H9 (cell line): ENCODE measurements around the gene CDK17. TPM values are rescaled to one million over a fixed set of nuclear protein-coding genes. Genes with fewer than 3 reads are reported as not detected.

ENCODE experiments used
- DNase-seq: peaks from one replicate; pipeline ENCODE4 v3.0.0-alpha.2; 2017
- H2AFZ ChIP-seq: one replicate; pipeline ENCODE4 v1.6.1; 2013; ENCODE audit warnings: mild to moderate bottlenecking, low read length, control low read depth, moderate library complexity
- H2AK5ac ChIP-seq: 2 replicates; pipeline ENCODE4 v1.6.1; 2013; ENCODE audit warnings: low read length, control low read depth, mixed read lengths; ENCODE audit not compliant: insufficient read length
- H2BK120ac ChIP-seq: one replicate; pipeline ENCODE4 v1.6.1; 2013; ENCODE audit warnings: low read depth, mild to moderate bottlenecking, low read length, control low read depth, inconsistent platforms; ENCODE audit not compliant: poor library complexity, severe bottlenecking
- H2BK12ac ChIP-seq: 2 replicates; pipeline ENCODE4 v1.6.1; 2013; ENCODE audit warnings: low read length, control low read depth, mixed read lengths, low read depth; ENCODE audit not compliant: insufficient read length
- H2BK15ac ChIP-seq: 2 replicates; pipeline ENCODE4 v1.6.1; 2013; ENCODE audit warnings: low read depth, low read length, control low read depth
- H2BK20ac ChIP-seq: one replicate; pipeline ENCODE4 v1.6.1; 2013; ENCODE audit warnings: low read depth, mild to moderate bottlenecking, low read length, control low read depth, inconsistent platforms; ENCODE audit not compliant: poor library complexity, severe bottlenecking
- H2BK5ac ChIP-seq: 2 replicates; pipeline ENCODE4 v1.6.1; 2013; ENCODE audit warnings: low read length, control low read depth, mixed read lengths; ENCODE audit not compliant: insufficient read length
- H3K14ac ChIP-seq: 2 replicates; pipeline ENCODE4 v1.6.1; 2013; ENCODE audit warnings: low read length, control low read depth; ENCODE audit not compliant: insufficient read depth
- H3K18ac ChIP-seq: 2 replicates; pipeline ENCODE4 v1.6.1; 2013; ENCODE audit warnings: low read depth, mild to moderate bottlenecking, mixed read lengths, low read length, control low read depth; ENCODE audit not compliant: insufficient read length
- H3K23ac ChIP-seq: 2 replicates; pipeline ENCODE4 v1.6.1; 2013; ENCODE audit warnings: low read length, control low read depth, mixed read lengths, low read depth; ENCODE audit not compliant: insufficient read length
- H3K23me2 ChIP-seq: 2 replicates; pipeline ENCODE4 v1.6.1; 2013; ENCODE audit warnings: low read depth, mild to moderate bottlenecking, mixed read lengths, low read length, control low read depth; ENCODE audit not compliant: insufficient read length, poor library complexity, severe bottlenecking
- H3K27ac ChIP-seq: 2 replicates; pipeline ENCODE4 v1.5.1; 2013; ENCODE audit warnings: low read length, control low read depth, mixed read lengths, low read depth; ENCODE audit not compliant: insufficient read length
- H3K27me3 ChIP-seq: 2 replicates; pipeline ENCODE4 v1.6.1; 2013; ENCODE audit warnings: low read length, control low read depth, inconsistent platforms; ENCODE audit not compliant: insufficient read depth
- H3K4ac ChIP-seq: 2 replicates; pipeline ENCODE4 v1.6.1; 2013; ENCODE audit warnings: low read depth, mild to moderate bottlenecking, control low read depth, inconsistent platforms, low read length, moderate library complexity
- H3K4me1 ChIP-seq: 2 replicates; pipeline ENCODE4 v1.6.1; 2013; ENCODE audit warnings: low read length, control low read depth, inconsistent platforms; ENCODE audit not compliant: insufficient read depth
- H3K4me2 ChIP-seq: 2 replicates; pipeline ENCODE4 v1.6.1; 2013; ENCODE audit warnings: low read length, control low read depth, mixed read lengths; ENCODE audit not compliant: insufficient read length, insufficient read depth
- H3K56ac ChIP-seq: 2 replicates; pipeline ENCODE4 v1.6.1; 2013; ENCODE audit warnings: low read depth, mild to moderate bottlenecking, mixed read lengths, low read length, control low read depth; ENCODE audit not compliant: insufficient read length
- H3K79me1 ChIP-seq: 2 replicates; pipeline ENCODE4 v1.6.1; 2013; ENCODE audit warnings: low read depth, mild to moderate bottlenecking, moderate library complexity, low read length, control low read depth, inconsistent platforms; ENCODE audit not compliant: insufficient read depth, poor library complexity, severe bottlenecking
- H3K79me2 ChIP-seq: 2 replicates; pipeline ENCODE4 v1.6.1; 2013; ENCODE audit warnings: low read length, control low read depth, inconsistent platforms; ENCODE audit not compliant: insufficient read depth
- H3K9ac ChIP-seq: 2 replicates; pipeline ENCODE4 v1.6.1; 2013; ENCODE audit warnings: low read length, control low read depth, mixed read lengths; ENCODE audit not compliant: insufficient read length; ENCODE audit errors: extremely low read depth
- H3K9me3 ChIP-seq: one replicate; pipeline ENCODE4 v1.6.1; 2013; ENCODE audit warnings: low read depth, low read length, inconsistent platforms; ENCODE audit not compliant: control insufficient read depth
- H3T11ph ChIP-seq: one replicate; pipeline ENCODE4 v1.6.1; 2013; ENCODE audit warnings: mild to moderate bottlenecking, low read length, control low read depth, inconsistent platforms
- H4K20me1 ChIP-seq: one replicate; pipeline ENCODE4 v1.6.1; 2013; ENCODE audit not compliant: control insufficient read depth, insufficient read length, insufficient read depth
- H4K5ac ChIP-seq: 2 replicates; pipeline ENCODE4 v1.6.1; 2013; ENCODE audit warnings: low read depth, mild to moderate bottlenecking, mixed read lengths, low read length, control low read depth; ENCODE audit not compliant: insufficient read length
- H4K8ac ChIP-seq: replicated peaks from 2 replicates; pipeline ENCODE4 v1.6.1; 2013; ENCODE audit warnings: low read length, control low read depth, mixed read lengths, low read depth; ENCODE audit not compliant: insufficient read length
- H4K91ac ChIP-seq: 2 replicates; pipeline ENCODE4 v1.6.1; 2013; ENCODE audit warnings: low read depth, mild to moderate bottlenecking, moderate library complexity, mixed read lengths, low read length, control low read depth; ENCODE audit not compliant: insufficient read length
- H3K27ac Mint-ChIP-seq, 3 experiments: 2 replicates in 2 of 3; 3 replicates in 1 of 3; pipeline ENCODE4 v1.8.0; 2020 to 2021; ENCODE audit warnings: mixed read lengths in 3 of 3, mild to moderate bottlenecking in 1 of 3, moderate library complexity in 1 of 3
- H3K27me3 Mint-ChIP-seq: 2 replicates; pipeline ENCODE4 v1.8.0; 2021; ENCODE audit warnings: low read depth, mild to moderate bottlenecking, moderate library complexity, mixed read lengths
- H3K36me3 Mint-ChIP-seq, 3 experiments: 2 replicates in 2 of 3; 3 replicates in 1 of 3; pipeline ENCODE4 v1.8.0; 2020 to 2021; ENCODE audit warnings: low read depth in 3 of 3, mixed read lengths in 3 of 3; ENCODE audit not compliant: insufficient read depth in 1 of 3
- H3K4me1 Mint-ChIP-seq, 2 experiments: 2 replicates each; pipeline ENCODE4 v1.8.0; 2020; ENCODE audit warnings: mixed read lengths in 2 of 2
- H3K4me3 Mint-ChIP-seq, 2 experiments: 2 replicates in 1 of 2; 3 replicates in 1 of 2; pipeline ENCODE4 v1.8.0; 2020 to 2021; ENCODE audit warnings: mild to moderate bottlenecking in 2 of 2, mixed read lengths in 2 of 2, moderate library complexity in 1 of 2
- H3K9me3 Mint-ChIP-seq, 2 experiments: 2 replicates in 1 of 2; 3 replicates in 1 of 2; pipeline ENCODE4 v1.8.0; 2020; ENCODE audit warnings: mild to moderate bottlenecking in 2 of 2, mixed read lengths in 2 of 2, moderate library complexity in 1 of 2
- WGBS: extraction: QIAGEN DNeasy Blood & Tissue Kit; methylation state at CpG from one replicate; pipeline ENCODE4 v1.1.7; 2013; ENCODE audit warnings: missing lambda C conversion rate, low lambda C conversion rate, mixed read lengths; ENCODE audit not compliant: insufficient read length; ENCODE audit errors: extremely low coverage; 5-methylcytosine and 5-hydroxymethylcytosine counted together
- total RNA-seq: library from RNA; stranded (reverse); gene quantifications from 2 replicates; pipeline ENCODE4 v1.2.1, GENCODE V29; 2021
- TF ChIP-seq, protein P1 (sequence below): fragments of 200-600 bp; sonication (generic); conservative IDR thresholded peaks from 3 replicates; pipeline ENCODE4 v1.8.0; 2021; ENCODE audit warnings: antibody characterized with exemption, mild to moderate bottlenecking

The CDK17 gene
- total RNA-seq, 1 experiment from 2014 or later, result 28.8 TPM

DNA sequence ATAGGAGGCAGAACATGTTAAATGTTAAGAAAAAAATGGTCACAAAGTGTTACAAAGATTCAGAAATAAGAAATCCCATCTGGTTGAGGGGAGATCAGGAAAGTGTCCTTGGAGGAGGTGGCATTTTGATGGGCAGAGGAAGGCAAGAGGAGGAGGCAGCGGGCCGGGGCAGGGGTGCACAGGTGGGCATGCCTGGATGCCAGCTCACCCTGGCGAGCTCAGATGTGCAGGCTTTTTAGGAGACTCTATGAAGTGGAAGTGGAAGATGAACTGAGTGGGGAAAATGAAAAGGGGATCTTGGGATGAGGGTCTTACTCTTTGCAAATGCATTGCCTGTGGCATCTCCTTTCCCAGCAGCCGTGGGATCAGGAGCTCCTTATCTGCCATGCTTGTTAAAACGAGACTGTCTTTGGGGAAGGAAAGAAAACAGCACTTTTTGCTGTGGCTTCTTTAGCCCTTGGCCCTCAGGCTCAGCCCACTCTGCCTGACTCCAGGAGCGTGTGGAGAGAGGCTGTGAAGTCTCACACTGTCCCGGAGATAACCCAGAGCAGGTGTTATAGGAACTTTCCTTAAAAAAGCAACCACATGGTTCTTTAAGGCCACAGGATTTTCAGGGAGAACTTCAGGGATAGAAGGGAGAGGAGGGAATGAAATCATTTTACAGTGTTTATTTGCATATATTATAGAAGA lies 143.4 kb downstream of the CDK17 start:
- Histone ChIP-seq H3K27me3 (no peaks in the 10 kb centered on the region), H4K5ac (no peak overlapping the region), H3K4me2 (no peak overlapping the region), H2BK12ac (no peak overlapping the region), H3K27ac (no peak overlapping the region), H4K8ac (no peak overlapping the region), H3K9me3 (no peaks in the 10 kb centered on the region), H2AFZ (no peak overlapping the region), H2BK15ac (no peak overlapping the region), H3K79me1 (no peaks in the 10 kb centered on the region), H3K23me2 (no peaks in the 10 kb centered on the region), H3K23ac (no peak overlapping the region), H3K9ac (no peak overlapping the region), H2BK20ac (no peak overlapping the region), H3K14ac (no peak overlapping the region), H4K91ac (no peak overlapping the region), H3K56ac (no peak overlapping the region), H3T11ph (no peak overlapping the region), H2BK120ac (no peak overlapping the region), H2AK5ac (no peak overlapping the region), H4K20me1 (no peaks in the 10 kb centered on the region), H3K4ac (no peak overlapping the region), H2BK5ac (no peak overlapping the region), H3K4me1 (no peaks in the 10 kb centered on the region), H3K18ac (no peak overlapping the region), H3K79me2 (no peaks in the 10 kb centered on the region)
- H3K4me3 Mint-ChIP-seq, result no peak overlapping the region
- WGBS, result no CpG with 5 or more reads among the region's 7 CpGs
- peaks cover 2% of the 10 kb centered on the region; the same call in 1 of the 2 replicates for H3K27me3 Mint-ChIP-seq
- no peaks in the 10 kb centered on the region for H3K9me3 Mint-ChIP-seq
- H3K27ac Mint-ChIP-seq, result no peak overlapping the region
- DNase-seq, result no peak
- H3K4me1 Mint-ChIP-seq, result peaks cover 22 to 32% of the 10 kb centered on the region in 2 experiments
- TF ChIP-seq, protein P1, sequence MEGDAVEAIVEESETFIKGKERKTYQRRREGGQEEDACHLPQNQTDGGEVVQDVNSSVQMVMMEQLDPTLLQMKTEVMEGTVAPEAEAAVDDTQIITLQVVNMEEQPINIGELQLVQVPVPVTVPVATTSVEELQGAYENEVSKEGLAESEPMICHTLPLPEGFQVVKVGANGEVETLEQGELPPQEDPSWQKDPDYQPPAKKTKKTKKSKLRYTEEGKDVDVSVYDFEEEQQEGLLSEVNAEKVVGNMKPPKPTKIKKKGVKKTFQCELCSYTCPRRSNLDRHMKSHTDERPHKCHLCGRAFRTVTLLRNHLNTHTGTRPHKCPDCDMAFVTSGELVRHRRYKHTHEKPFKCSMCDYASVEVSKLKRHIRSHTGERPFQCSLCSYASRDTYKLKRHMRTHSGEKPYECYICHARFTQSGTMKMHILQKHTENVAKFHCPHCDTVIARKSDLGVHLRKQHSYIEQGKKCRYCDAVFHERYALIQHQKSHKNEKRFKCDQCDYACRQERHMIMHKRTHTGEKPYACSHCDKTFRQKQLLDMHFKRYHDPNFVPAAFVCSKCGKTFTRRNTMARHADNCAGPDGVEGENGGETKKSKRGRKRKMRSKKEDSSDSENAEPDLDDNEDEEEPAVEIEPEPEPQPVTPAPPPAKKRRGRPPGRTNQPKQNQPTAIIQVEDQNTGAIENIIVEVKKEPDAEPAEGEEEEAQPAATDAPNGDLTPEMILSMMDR, result no peak
- peaks cover 7 to 27% (median 15%) of the 10 kb centered on the region in 3 experiments; a peak in 5 of 7 replicates for H3K36me3 Mint-ChIP-seq
